ENCODE results near the gene COL18A1.

GRCh38 chr21:45376459-45377324 is 28.3 kb upstream of the COL18A1 start:
- TF ChIP-seq, protein P1, sequence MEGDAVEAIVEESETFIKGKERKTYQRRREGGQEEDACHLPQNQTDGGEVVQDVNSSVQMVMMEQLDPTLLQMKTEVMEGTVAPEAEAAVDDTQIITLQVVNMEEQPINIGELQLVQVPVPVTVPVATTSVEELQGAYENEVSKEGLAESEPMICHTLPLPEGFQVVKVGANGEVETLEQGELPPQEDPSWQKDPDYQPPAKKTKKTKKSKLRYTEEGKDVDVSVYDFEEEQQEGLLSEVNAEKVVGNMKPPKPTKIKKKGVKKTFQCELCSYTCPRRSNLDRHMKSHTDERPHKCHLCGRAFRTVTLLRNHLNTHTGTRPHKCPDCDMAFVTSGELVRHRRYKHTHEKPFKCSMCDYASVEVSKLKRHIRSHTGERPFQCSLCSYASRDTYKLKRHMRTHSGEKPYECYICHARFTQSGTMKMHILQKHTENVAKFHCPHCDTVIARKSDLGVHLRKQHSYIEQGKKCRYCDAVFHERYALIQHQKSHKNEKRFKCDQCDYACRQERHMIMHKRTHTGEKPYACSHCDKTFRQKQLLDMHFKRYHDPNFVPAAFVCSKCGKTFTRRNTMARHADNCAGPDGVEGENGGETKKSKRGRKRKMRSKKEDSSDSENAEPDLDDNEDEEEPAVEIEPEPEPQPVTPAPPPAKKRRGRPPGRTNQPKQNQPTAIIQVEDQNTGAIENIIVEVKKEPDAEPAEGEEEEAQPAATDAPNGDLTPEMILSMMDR (optimal IDR thresholded peaks at IDR 0.05 in 1 of 3, IDR thresholded peaks at IDR 0.05 in 1 of 3, conservative IDR thresholded peaks at IDR 0.05 in 1 of 3; ENCODE audit: extremely low read depth in 1 of 3, insufficient read depth in 2 of 3, low read length in 3 of 3): no peak
- TF ChIP-seq EZH2 (IDR thresholded peaks at IDR 0.05; ENCODE audit: low read length): no peak

Measured in keratinocyte (primary cell).